ENCODE results near the gene OTUB1. TPM values are rescaled to one million over a fixed set of nuclear protein-coding genes. Genes with fewer than 3 reads are reported as not detected.

Gene OTUB1
- total RNA-seq, 2 donors from 2014 or later = 37.7 to 85.6 TPM

- H3K4me3 ChIP-seq = no peak overlapping the region
- H3K27me3 ChIP-seq (replicated peaks; ENCODE audit: insufficient read depth) = no peaks in the 10 kb centered on the region
- no peak for TF ChIP-seq CTCF (IDR thresholded peaks at IDR 0.05)
- DNase-seq (ENCODE audit: low spot score) (no peak), ATAC-seq (ENCODE audit: insufficient number of reproducible peaks, low FRiP score, low read depth) (no peak)
- H3K4me1 ChIP-seq (ENCODE audit: control insufficient read depth in 1 of 2, low read depth in 2 of 2) = peaks cover 9 to 22% of the 10 kb centered on the region in 2 donors
- H3K27ac ChIP-seq = no peak overlapping the region
- no peaks in the 10 kb centered on the region for H3K36me3 ChIP-seq
- H3K9me3 ChIP-seq = no peaks in the 10 kb centered on the region
These were observed 45.8 kb downstream of the OTUB1 start for GRCh38 chr11:64032050-64032449.

GRCh38 chr11:64034411-64034811, 48.2 kb downstream of the OTUB1 start:
- TF ChIP-seq CTCF (IDR thresholded peaks at IDR 0.05) = no peak
- no peak overlapping the region for H3K27ac ChIP-seq
- no peaks in the 10 kb centered on the region for H3K9me3 ChIP-seq
- H3K4me1 ChIP-seq (ENCODE audit: control insufficient read depth in 1 of 2, low read depth in 2 of 2) = peaks cover 9 to 19% of the 10 kb centered on the region in 2 donors
- no peak overlapping the region for H3K4me3 ChIP-seq
- H3K27me3 ChIP-seq (replicated peaks; ENCODE audit: insufficient read depth) = no peaks in the 10 kb centered on the region
- no peak for ATAC-seq (ENCODE audit: insufficient number of reproducible peaks, low FRiP score, low read depth)
- no peaks in the 10 kb centered on the region for H3K36me3 ChIP-seq
- no peak for DNase-seq (ENCODE audit: low spot score)

GRCh38 chr11:64035081-64035524, 48.9 kb downstream of the OTUB1 start:
- H3K27ac ChIP-seq = peak overlapping the region in 1 of 2 donors; percentile 38
- H3K9me3 ChIP-seq = no peaks in the 10 kb centered on the region
- H3K27me3 ChIP-seq (replicated peaks; ENCODE audit: insufficient read depth) = no peaks in the 10 kb centered on the region
- H3K36me3 ChIP-seq = no peaks in the 10 kb centered on the region
- DNase-seq (ENCODE audit: low spot score) (no peak), ATAC-seq (ENCODE audit: insufficient number of reproducible peaks, low FRiP score, low read depth) (no peak)
- peaks cover 9 to 19% of the 10 kb centered on the region in 2 donors for H3K4me1 ChIP-seq (ENCODE audit: control insufficient read depth in 1 of 2, low read depth in 2 of 2)
- no peak for TF ChIP-seq CTCF (IDR thresholded peaks at IDR 0.05)
- H3K4me3 ChIP-seq = peak overlapping the region; percentile 36

GRCh38 chr11:64035576-64035975, 49.3 kb downstream of the OTUB1 start, which contains the start of gene FLRT1:
Gene FLRT1, plus strand, starts transcription at chr11:64035931. Its CDS starts 80,337 bp downstream, at chr11:64116268.
- no peak for TF ChIP-seq CTCF (IDR thresholded peaks at IDR 0.05)
- no peak for ATAC-seq (ENCODE audit: insufficient number of reproducible peaks, low FRiP score, low read depth)
- H3K27me3 ChIP-seq (replicated peaks; ENCODE audit: insufficient read depth) = no peaks in the 10 kb centered on the region

GRCh38 chr11:64036087-64037026, 50.1 kb downstream of the OTUB1 start:
- Histone ChIP-seq H3K36me3 (no peaks in the 10 kb centered on the region), H3K27ac (no peak overlapping the region), H3K4me3 (peak overlapping the region; percentile 71), H3K4me1 (ENCODE audit: control insufficient read depth in 1 of 2, low read depth in 2 of 2) (peaks cover 9 to 19% of the 10 kb centered on the region in 2 donors), H3K27me3 (replicated peaks; ENCODE audit: insufficient read depth) (no peaks in the 10 kb centered on the region), H3K9me3 (no peaks in the 10 kb centered on the region)
- DNase-seq (ENCODE audit: low spot score) (no peak), ATAC-seq (ENCODE audit: insufficient number of reproducible peaks, low FRiP score, low read depth) (no peak)
- no peak for TF ChIP-seq CTCF (IDR thresholded peaks at IDR 0.05)

More at GRCh38 chr11:64035576-64035975, 49.3 kb downstream of the OTUB1 start, which contains the start of gene FLRT1:
- Histone ChIP-seq H3K36me3 (no peaks in the 10 kb centered on the region), H3K27ac (peak within 1 kb of the TSS in 1 of 2 donors; percentile 38), H3K9me3 (no peaks in the 10 kb centered on the region), H3K4me3 (peak within 1 kb of the TSS; percentile 71), H3K4me1 (ENCODE audit: control insufficient read depth in 1 of 2, low read depth in 2 of 2) (peaks cover 9 to 19% of the 10 kb centered on the region in 2 donors)
- DNase-seq (ENCODE audit: low spot score) = no peak

All from thoracic aorta (tissue), 2 donors.